Central memory CD8-positive, alpha-beta T cell (primary cell): Measurements from ENCODE around the gene CEBPE.
A peak's percentile ranks its signal among the peaks of the same experiment; 100 is the strongest.

Source experiments
- ATAC-seq: fragments of 150-1000 bp; cut with Tn5 transposase; replicated peaks from 2 replicates; pipeline ENCODE4 v1.10.0; 2022; ENCODE audit warnings: mild to moderate bottlenecking, moderate FRiP score, moderate number of reproducible peaks; ENCODE audit not compliant: poor library complexity, severe bottlenecking; ENCODE audit errors: extremely low read depth
- DNase-seq, 2 donors: peaks; one replicate each; pipeline ENCODE4 v3.0.0; 2021; ENCODE audit warnings: low spot score in 2 of 2
- H3K27ac Mint-ChIP-seq: one replicate; pipeline ENCODE4 v1.8.0; 2022; ENCODE audit warnings: low read depth, mild to moderate bottlenecking, moderate library complexity, mixed read lengths
- H3K27me3 Mint-ChIP-seq: one replicate; pipeline ENCODE4 v1.8.0; 2022; ENCODE audit warnings: mixed read lengths
- H3K36me3 Mint-ChIP-seq: one replicate; pipeline ENCODE4 v1.8.0; 2022; ENCODE audit warnings: mild to moderate bottlenecking, moderate library complexity, mixed read lengths; ENCODE audit not compliant: insufficient read depth
- H3K4me1 Mint-ChIP-seq: one replicate; pipeline ENCODE4 v1.8.0; 2022; ENCODE audit warnings: mixed read lengths
- H3K4me3 Mint-ChIP-seq: one replicate; pipeline ENCODE4 v1.8.0; 2022; ENCODE audit warnings: mild to moderate bottlenecking, moderate library complexity, mixed read lengths
- H3K9me3 Mint-ChIP-seq: one replicate; pipeline ENCODE4 v1.8.0; 2022; ENCODE audit warnings: mixed read lengths

CEBPE gene

DNA sequence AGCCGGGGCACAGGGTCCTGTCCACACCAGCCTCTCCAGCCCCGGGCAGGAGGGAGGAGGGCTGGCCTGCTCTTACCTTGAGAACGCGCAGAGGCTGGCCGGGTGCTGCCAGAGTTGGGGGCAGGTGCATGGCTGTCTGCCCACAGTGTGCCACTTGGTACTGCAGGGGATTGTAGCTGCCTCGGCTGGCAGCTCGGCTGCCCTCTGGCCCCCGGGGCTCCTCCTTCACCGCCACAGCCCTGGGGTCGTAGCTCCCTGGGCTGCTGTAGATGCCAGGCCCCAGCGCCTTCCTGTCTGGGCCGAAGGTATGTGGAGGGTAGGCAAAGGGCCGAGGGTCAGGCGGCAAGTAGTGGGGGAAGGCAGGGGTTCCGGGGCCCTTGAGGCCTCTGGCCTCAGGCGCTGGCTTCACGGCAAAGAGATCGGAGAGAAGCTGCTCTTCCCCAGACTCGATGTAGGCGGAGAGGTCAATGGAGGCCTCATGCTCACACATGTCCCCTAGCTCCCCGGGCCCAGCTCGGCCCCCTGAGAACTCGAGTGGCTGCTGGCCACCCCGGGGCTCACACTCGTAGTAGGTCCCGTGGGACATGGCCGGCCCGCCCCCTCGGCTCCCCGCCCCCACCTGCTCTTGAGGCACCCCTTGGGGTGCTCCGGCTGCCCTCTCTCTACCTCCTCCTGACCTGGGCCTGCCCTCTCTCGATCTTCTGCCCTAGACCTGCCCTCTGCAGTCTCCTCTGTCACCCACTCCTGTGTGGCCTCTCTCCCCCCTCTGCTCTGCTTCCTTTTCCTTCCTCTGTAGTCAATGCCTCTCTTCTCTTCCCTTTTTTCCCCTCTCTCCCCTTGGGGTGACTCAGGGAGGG, at the start of gene CEBPE:
TSS of gene CEBPE (minus strand) at position 750 of the 857 bp plus-strand sequence. CDS start at position 586, 164 bp downstream.
- Mint-ChIP-seq H3K4me3 (peak within 1 kb of the TSS; percentile 12), H3K9me3 (no peaks in the 10 kb centered on the region), H3K27me3 (peaks cover 31% of the 10 kb centered on the region), H3K36me3 (peaks cover 3% of the 10 kb centered on the region), H3K27ac (peak within 1 kb of the TSS; percentile 13), H3K4me1 (peaks cover 17% of the 10 kb centered on the region)
- DNase-seq (no peak), ATAC-seq (no peak)

DNA sequence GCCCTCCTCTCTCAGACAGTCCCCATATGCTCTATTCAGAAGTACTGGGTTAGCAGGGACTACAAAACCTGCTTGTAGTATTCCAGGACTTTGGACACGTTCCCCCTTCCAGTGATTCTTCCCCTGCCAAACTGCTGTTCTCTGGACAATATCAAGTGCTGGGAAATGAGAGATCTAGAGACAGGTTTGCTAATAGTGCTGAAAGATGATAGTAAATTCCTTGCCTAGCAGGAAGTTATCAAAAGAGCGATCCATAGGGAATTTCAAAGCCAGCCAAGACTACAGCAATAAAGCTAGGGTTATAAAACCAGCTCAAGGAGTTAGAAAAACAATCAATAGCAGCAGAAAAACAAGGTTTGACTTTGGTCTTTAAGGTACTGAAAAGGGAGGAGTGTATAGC, 49.2 kb upstream of the CEBPE start:
- Mint-ChIP-seq H3K27ac (no peak overlapping the region), H3K27me3 (peaks cover 58% of the 10 kb centered on the region), H3K36me3 (peaks cover 3% of the 10 kb centered on the region), H3K4me3 (no peak overlapping the region), H3K9me3 (no peaks in the 10 kb centered on the region), H3K4me1 (no peaks in the 10 kb centered on the region)
- ATAC-seq (no peak), DNase-seq (no peak)

DNA sequence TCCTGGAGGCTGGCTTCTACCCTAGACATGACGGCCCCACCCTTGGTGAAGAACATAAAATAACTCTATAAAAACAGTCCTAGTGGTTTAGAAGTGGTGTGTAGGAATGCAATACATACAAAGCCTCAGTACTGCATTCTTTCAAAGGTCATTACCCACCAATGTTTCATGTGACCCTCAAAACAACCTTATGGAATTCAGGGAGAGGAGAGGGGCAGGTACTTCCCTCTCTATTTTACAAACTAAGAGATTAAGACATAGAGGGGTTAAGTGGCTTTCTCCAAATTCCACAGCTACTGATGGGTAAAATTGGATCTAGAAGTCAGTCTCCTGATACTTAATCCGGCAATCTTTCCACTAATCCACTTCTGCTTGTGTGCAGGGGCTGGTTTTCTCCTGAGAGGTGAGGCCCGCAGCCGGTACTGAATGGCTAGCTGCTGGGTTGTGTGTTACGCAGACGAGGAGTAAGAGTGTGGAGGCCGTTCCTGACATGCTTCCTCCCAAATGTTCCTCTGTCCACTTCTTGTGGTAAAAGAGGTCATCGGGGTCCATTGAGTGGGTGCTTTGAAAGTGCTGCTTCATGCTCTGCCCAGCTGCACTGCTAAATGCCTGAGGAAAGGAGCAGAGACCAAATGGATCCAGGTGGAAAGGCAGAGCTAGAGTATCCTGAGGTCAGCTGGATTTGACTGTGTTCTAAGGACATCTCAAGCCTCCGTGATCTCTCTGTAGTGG, 48.2 kb upstream of the CEBPE start:
- H3K4me1 Mint-ChIP-seq = no peaks in the 10 kb centered on the region
- no peaks in the 10 kb centered on the region for H3K9me3 Mint-ChIP-seq
- no peak for ATAC-seq
- no peak overlapping the region for H3K27ac Mint-ChIP-seq
- peaks cover 48% of the 10 kb centered on the region for H3K27me3 Mint-ChIP-seq
- DNase-seq = no peak
- H3K36me3 Mint-ChIP-seq = peaks cover 3% of the 10 kb centered on the region
- no peak overlapping the region for H3K4me3 Mint-ChIP-seq

DNA sequence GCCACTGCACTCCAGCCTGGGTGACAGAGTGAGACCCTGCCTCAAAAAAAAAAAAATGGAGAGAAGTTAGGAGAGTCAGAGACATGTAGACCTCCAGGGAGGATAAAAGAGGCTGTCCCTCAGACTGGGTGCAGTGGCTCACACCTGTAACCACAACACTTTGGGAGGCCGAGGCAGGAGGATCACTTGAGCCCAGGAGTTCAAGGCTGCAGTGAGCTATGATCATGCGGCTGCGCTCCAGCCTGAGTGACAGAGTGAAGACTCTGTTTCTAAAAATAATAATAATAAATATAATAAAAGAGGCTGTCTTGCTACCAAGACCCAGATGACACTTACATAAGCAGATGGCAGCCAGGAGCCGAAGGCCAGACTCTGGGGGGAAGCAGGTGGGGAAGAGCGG, 45.9 kb upstream of the CEBPE start:
- H3K27ac Mint-ChIP-seq = no peak overlapping the region
- peaks cover 40% of the 10 kb centered on the region for H3K27me3 Mint-ChIP-seq
- H3K4me1 Mint-ChIP-seq = no peaks in the 10 kb centered on the region
- ATAC-seq (no peak), DNase-seq (no peak)
- no peaks in the 10 kb centered on the region for H3K9me3 Mint-ChIP-seq
- H3K4me3 Mint-ChIP-seq = no peak overlapping the region
- peaks cover 3% of the 10 kb centered on the region for H3K36me3 Mint-ChIP-seq

DNA sequence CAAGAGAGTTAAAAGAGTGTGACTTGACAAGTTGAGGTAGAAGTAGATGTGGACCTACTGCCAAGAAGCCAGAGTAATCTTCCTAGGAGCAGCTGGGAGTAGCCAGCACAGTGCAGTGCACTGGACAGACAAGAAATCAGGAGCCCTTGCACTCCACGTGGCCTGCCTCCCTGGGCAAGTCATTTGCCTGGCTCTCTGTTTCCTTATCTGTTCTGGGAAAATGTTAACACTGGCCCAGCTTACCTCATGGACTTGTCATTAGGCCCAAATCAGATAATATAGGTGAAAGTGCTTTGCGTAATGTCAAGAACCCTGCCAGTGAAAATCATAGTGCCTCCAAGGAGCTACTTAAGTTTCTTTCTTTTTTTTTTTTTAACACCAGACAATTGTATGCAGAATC, 45.2 kb upstream of the CEBPE start:
- Mint-ChIP-seq H3K9me3 (no peaks in the 10 kb centered on the region), H3K27me3 (peaks cover 47% of the 10 kb centered on the region), H3K27ac (no peak overlapping the region), H3K4me1 (no peaks in the 10 kb centered on the region), H3K36me3 (peaks cover 3% of the 10 kb centered on the region), H3K4me3 (no peak overlapping the region)
- ATAC-seq (no peak), DNase-seq (no peak)

DNA sequence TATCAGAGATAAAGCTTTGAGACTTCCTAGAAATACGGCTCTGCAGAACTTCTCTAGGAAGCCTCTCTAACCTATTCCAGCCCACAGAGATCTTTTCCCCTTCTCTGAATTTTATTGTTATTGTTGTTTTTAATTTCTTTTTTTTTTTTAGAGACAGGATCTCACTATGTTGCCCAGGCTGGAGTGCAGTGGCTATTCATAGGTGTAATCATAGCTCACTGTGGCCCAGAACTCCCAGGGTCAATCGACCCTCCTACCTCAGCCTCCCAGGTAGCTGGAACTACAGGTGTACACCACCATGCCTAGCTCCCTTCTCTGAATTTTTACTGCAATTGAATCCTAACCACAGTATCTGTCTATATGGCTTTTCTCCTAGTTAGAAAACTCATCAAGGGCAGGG, 44.8 kb upstream of the CEBPE start:
- peaks cover 3% of the 10 kb centered on the region for H3K36me3 Mint-ChIP-seq
- ATAC-seq = no peak
- no peaks in the 10 kb centered on the region for H3K9me3 Mint-ChIP-seq
- H3K27ac Mint-ChIP-seq = no peak overlapping the region
- no peak for DNase-seq
- H3K27me3 Mint-ChIP-seq = peaks cover 52% of the 10 kb centered on the region
- H3K4me1 Mint-ChIP-seq = no peaks in the 10 kb centered on the region
- no peak overlapping the region for H3K4me3 Mint-ChIP-seq

DNA sequence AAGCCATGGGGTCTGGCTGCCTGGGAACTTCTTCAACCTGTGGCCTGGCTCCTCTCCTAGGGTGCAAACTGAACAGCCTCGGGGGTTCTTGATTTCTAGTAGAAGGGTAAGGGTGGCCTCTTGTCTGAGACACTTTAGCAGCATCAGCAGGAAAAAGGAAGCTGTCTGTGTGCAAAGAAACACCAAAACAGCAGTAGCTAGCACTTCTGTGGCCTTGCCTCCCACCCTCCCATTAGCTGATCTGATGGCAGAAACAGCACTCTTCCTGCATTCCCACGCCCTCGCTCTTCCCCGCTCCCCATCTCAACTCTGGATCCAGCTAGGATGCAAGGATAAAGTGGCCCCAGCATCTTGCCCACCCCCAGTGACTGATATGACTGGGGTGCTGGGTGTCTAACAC, 43.7 kb upstream of the CEBPE start:
- DNase-seq (no peak), ATAC-seq (no peak)
- Mint-ChIP-seq H3K4me3 (no peak overlapping the region), H3K36me3 (no peaks in the 10 kb centered on the region), H3K27ac (no peak overlapping the region), H3K9me3 (no peaks in the 10 kb centered on the region), H3K27me3 (peaks cover 49% of the 10 kb centered on the region), H3K4me1 (no peaks in the 10 kb centered on the region)

DNA sequence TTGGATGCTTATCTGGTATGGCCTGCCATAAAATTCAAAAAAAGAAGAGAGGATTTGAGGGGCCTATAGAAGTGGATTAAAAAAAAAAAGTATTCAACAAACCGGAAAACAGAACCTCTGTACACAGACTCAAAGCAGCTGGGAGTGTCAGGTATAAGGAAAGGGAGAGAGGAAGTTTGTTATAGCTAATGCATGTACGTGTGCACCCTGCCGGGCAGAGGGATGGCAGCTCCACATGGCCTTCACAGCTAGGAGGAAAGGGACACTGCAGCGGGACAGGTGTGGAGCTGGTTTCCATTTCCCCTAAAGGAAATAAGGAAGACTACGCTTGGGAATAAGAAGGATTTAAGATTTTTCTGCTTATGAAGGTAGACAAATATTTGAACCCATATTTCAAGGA, 43.0 kb upstream of the CEBPE start:
- no peak overlapping the region for H3K4me3 Mint-ChIP-seq
- ATAC-seq (no peak), DNase-seq (no peak)
- no peaks in the 10 kb centered on the region for H3K4me1 Mint-ChIP-seq
- peak overlapping the region; percentile 14 for H3K27ac Mint-ChIP-seq
- no peaks in the 10 kb centered on the region for H3K36me3 Mint-ChIP-seq
- H3K9me3 Mint-ChIP-seq = no peaks in the 10 kb centered on the region
- H3K27me3 Mint-ChIP-seq = peaks cover 43% of the 10 kb centered on the region

DNA sequence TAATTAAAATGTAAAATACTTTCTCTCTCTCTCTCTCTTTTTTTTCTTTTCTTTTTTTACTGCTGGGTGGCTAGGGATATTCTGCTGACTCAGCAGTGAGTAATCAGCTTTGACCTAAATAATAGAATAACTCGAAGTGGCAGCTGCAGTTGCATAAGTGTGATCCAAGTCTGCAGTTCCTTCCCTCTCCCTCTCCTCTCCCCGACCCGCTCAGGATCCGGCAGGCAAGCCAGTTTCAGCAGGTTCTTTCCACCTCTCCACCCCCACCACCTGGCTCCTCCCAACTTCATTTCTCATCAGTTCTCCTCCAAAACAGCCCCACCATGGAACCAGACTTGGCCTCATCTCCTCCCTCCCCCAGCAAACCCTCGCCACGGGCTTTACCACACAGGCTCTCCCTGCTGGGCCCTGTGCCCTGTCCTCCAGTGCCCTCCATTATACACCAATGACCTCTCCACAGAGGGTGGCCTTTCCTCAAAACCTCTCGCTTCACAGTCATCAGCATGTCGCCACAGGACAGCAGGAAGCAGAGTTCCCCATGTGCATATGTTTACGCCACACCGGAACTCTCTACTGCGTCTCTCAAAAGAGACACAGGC, 42.0 kb upstream of the CEBPE start:
- ATAC-seq = no peak
- H3K27me3 Mint-ChIP-seq = peaks cover 49% of the 10 kb centered on the region
- H3K27ac Mint-ChIP-seq = peak overlapping the region; percentile 24
- no peak for DNase-seq
- no peaks in the 10 kb centered on the region for H3K36me3 Mint-ChIP-seq
- H3K9me3 Mint-ChIP-seq = no peaks in the 10 kb centered on the region
- H3K4me3 Mint-ChIP-seq = no peak overlapping the region
- H3K4me1 Mint-ChIP-seq = no peaks in the 10 kb centered on the region

DNA sequence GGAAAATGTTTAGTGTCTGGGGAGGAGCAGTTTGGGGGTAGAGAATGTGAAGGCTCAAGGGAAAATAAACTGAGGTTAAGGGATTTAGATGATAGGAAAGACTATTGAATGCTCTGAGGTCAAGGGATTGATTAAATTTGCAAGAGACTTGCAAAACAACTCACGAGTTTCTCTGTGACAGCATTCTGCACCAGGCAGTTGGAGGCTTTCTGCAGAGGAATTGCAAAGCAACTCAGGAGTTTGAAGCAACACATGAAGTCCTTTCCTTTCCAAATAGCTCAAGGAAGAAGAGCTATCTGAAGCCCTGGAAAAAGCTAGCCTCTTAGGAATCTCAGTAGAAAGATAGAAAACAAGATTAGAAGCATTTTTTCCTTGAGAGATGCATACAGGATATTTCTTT, 40.5 kb upstream of the CEBPE start:
- H3K27me3 Mint-ChIP-seq = peaks cover 54% of the 10 kb centered on the region
- H3K36me3 Mint-ChIP-seq = no peaks in the 10 kb centered on the region
- H3K4me3 Mint-ChIP-seq = no peak overlapping the region
- H3K4me1 Mint-ChIP-seq = no peaks in the 10 kb centered on the region
- DNase-seq = no peak
- no peak overlapping the region for H3K27ac Mint-ChIP-seq
- no peaks in the 10 kb centered on the region for H3K9me3 Mint-ChIP-seq
- no peak for ATAC-seq

DNA sequence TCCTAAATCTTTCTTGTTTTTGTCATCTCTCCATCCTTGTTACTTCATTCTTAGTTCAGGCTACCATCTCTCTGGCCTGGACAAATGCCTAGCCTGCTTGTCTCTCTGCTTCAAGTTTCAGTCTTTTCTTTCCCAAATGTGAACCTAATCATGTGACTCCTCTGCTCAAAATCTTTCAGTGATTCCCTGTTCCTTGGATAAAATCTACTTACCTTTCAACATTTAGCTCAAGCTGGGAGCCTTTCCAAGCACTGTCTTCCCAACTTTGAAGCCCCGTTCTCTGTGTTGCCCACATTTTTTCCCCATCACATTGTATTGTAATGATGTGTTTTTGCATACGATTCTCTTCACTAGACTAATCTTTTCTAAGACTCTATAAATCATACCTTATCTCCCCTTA, 39.7 kb upstream of the CEBPE start:
- Mint-ChIP-seq H3K27me3 (peaks cover 53% of the 10 kb centered on the region), H3K27ac (no peak overlapping the region), H3K9me3 (no peaks in the 10 kb centered on the region), H3K4me1 (no peaks in the 10 kb centered on the region), H3K36me3 (no peaks in the 10 kb centered on the region), H3K4me3 (no peak overlapping the region)
- ATAC-seq (no peak), DNase-seq (no peak)

DNA sequence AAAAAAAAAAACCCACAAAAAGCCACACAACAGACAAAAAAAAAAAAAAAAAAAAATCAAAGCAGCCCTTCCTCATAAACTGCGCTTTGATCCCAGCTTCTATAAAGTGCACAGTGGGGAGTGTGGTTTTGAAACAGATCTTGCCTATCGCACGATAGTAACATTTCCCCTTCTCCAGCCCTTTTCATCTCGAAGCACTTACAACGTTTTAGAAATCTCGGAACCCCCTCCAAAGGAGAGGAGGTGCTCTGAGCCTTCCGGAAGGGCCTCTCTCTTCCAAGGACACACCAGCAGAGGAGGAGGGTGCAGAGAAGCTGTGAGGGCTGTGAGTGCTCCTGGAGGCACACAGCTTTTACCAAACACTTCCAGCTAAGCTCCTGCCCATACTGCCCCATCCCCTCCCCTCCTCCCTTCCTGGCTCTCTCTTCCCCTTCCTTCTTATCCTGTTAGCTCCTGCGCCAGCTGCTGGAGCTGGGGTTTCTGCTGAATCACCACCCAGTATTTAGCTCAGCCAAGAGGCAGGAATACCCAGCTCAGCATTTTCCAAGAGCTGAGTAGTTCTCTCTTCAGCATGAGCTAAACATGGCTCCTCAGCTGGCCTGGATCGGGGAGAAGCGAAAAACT, 36.0 kb upstream of the CEBPE start:
- Mint-ChIP-seq H3K4me3 (no peak overlapping the region), H3K27ac (no peak overlapping the region), H3K27me3 (peaks cover 63% of the 10 kb centered on the region), H3K36me3 (no peaks in the 10 kb centered on the region), H3K4me1 (no peaks in the 10 kb centered on the region), H3K9me3 (no peaks in the 10 kb centered on the region)
- DNase-seq = no peak
- ATAC-seq = no peak
